PFSK-1 (cell line): Measurements from ENCODE around the gene SH3BGR.

Experiments used
- FOXP2 ChIP-seq: optimal IDR thresholded peaks from 2 replicates; pipeline ENCODE3; 2011; ENCODE audit warnings: borderline replicate concordance, control low read depth, inconsistent platforms; ENCODE audit not compliant: insufficient read depth; ENCODE audit errors: extremely low read length, extremely low read depth
- POLR2AphosphoS5 ChIP-seq: IDR thresholded peaks from 2 replicates; pipeline ENCODE4 v1.6.1; 2012; ENCODE audit warnings: low read depth, mild to moderate bottlenecking, control low read depth, low read length, moderate library complexity
- TAF1 ChIP-seq: IDR thresholded peaks from 2 replicates; pipeline ENCODE4 v1.6.1; 2012; ENCODE audit warnings: low read length, control low read depth, borderline replicate concordance; ENCODE audit not compliant: insufficient read depth

DNA sequence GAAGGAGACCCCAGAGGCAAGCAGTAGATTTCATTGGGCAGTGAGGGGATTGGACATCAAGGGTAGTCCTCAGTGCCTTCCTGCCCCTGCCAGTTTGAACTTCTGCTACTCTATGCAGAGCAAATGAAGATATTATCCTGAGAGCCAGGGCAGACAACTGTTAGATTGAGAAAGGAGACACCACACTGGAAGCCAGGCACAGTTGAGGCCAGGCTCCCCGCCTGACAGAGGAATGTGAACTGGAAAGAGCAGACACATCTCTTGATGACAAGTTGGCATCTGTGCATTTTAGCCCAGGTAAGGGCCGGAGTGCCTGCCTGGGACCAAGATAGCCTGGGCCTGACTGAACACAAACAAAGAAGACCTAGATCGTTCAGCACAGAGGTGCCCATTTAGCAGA lies 16.0 kb downstream of the SH3BGR start:
- no peak for TF ChIP-seq POLR2AphosphoS5
- no peak for TF ChIP-seq TAF1
- TF ChIP-seq FOXP2, result no peak
